Ascending aorta (tissue), 2 donors: ENCODE measurements around the gene MTCL1. TPM values are rescaled to one million over a fixed set of nuclear protein-coding genes. Genes with fewer than 3 reads are reported as not detected.

Experiments
- DNase-seq, 2 donors: peaks; one replicate each; pipeline ENCODE4 v3.0.0-alpha.2; 2019; ENCODE audit warnings: low spot score in 2 of 2
- H3K27ac ChIP-seq, 2 donors: fragments of 200-600 bp; sonication (generic); one replicate each; pipeline ENCODE4 v1.5.1; 2016 to 2017; ENCODE audit warnings: mild to moderate bottlenecking in 1 of 2
- H3K27me3 ChIP-seq: fragments of 200-600 bp; sonication (generic); one replicate; pipeline ENCODE4 v1.5.1; 2017
- H3K36me3 ChIP-seq, 2 donors: fragments of 200-600 bp; sonication (generic); one replicate each; pipeline ENCODE4 v1.5.1; 2016
- H3K4me1 ChIP-seq, 2 donors: fragments of 200-600 bp; sonication (generic); one replicate each; pipeline ENCODE4 v1.5.1; 2016 to 2017; ENCODE audit warnings: mild to moderate bottlenecking in 1 of 2
- H3K4me3 ChIP-seq, 2 donors: fragments of 200-600 bp; sonication (generic); one replicate each; pipeline ENCODE4 v1.5.1; 2016 to 2017; ENCODE audit warnings: mild to moderate bottlenecking in 1 of 2
- H3K9me3 ChIP-seq, 2 donors: fragments of 200-600 bp; sonication (generic); one replicate each; pipeline ENCODE4 v1.5.1; 2016
- intact Hi-C: fragments of 100-400 bp; cut with DNase I; formaldehyde crosslinking; loops from one replicate; pipeline ENCODE4 v1.15.1; 2023
- total RNA-seq: library from RNA; depleted of rRNA; stranded (reverse); fragments of >200 nt; gene quantifications from one replicate; pipeline ENCODE4 v1.1.0, GENCODE V29; 2016
- TF ChIP-seq, protein P1 (sequence below), 3 experiments: fragments of 200-600 bp in 2 of 3; fragments of 450-650 bp in 1 of 3; sonication (generic) in 2 of 3; IDR thresholded peaks; one replicate each; pipeline ENCODE4 v1.5.1; 2016 to 2019; ENCODE audit warnings: antibody characterized with exemption in 3 of 3, mild to moderate bottlenecking in 1 of 3, moderate library complexity in 1 of 3

The MTCL1 gene
- total RNA-seq, 1 donor from 2014 or later, result 105 TPM

GRCh38 chr18:8703781-8704301, 1.5 kb upstream of the MTCL1 start:
- intact Hi-C loops, result loop anchor here (2.0 to 10.0 kb wide), 7 partner anchors 95 to 771 kb away; partner anchors contain the start of genes ANKRD12, RAB12, RALBP1 and TWSG1
- H3K27me3 ChIP-seq, result no peaks in the 10 kb centered on the region
- H3K27ac ChIP-seq, result peak overlapping the region; percentile 89 to 96
- H3K9me3 ChIP-seq, result no peaks in the 10 kb centered on the region
- no peaks in the 10 kb centered on the region for H3K36me3 ChIP-seq
- peaks cover 4 to 11% of the 10 kb centered on the region in 2 donors for H3K4me1 ChIP-seq
- H3K4me3 ChIP-seq, result peak overlapping the region; percentile 79 to 97
- TF ChIP-seq, protein P1, sequence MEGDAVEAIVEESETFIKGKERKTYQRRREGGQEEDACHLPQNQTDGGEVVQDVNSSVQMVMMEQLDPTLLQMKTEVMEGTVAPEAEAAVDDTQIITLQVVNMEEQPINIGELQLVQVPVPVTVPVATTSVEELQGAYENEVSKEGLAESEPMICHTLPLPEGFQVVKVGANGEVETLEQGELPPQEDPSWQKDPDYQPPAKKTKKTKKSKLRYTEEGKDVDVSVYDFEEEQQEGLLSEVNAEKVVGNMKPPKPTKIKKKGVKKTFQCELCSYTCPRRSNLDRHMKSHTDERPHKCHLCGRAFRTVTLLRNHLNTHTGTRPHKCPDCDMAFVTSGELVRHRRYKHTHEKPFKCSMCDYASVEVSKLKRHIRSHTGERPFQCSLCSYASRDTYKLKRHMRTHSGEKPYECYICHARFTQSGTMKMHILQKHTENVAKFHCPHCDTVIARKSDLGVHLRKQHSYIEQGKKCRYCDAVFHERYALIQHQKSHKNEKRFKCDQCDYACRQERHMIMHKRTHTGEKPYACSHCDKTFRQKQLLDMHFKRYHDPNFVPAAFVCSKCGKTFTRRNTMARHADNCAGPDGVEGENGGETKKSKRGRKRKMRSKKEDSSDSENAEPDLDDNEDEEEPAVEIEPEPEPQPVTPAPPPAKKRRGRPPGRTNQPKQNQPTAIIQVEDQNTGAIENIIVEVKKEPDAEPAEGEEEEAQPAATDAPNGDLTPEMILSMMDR (IDR thresholded peaks at IDR 0.05), result no peak
- no peak for DNase-seq

DNA sequence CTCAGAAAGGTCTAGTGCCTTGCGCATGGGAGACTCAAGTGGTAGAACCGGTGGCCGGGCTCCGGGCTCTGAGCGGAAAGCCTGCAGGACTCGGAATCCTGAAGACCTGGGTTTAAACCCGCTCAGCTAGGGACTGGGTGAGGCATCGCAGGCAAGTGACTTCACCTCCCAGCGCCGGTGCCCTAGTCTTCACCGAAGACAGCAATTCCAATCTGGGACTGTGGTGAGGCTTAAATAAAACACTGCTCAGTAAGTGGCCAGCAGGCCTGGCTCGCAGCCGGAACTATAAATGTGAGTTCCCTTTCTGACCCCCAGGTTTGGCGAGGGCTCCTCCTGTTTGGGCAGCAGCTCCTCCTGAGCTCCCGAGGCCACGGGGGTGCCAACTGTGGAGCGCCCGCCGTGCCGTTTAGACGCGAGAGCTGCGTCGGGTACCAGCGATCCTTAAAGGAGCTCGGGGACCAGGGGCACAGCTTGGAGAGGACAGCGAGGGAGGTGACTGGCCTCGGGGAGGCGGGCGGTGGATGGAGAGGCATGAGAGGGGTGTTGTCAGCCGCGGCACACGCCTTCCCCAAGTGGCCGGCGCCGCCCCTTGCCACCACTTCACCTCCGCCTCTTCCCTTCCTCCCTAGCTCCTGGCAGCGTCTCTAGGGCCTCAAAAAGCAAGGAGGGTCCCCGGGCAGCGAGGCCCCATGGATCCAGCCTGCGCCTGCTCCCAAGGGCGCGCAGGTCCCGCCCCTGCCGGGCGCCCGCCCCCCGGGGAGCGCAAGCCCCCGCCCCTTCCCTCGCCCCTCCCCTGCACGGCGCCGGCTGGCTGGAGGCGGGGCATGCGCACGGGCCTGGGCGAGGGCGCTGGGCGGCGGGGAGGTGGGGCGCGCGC, 757 bp upstream of the MTCL1 start:
- TF ChIP-seq, protein P1 (IDR thresholded peaks at IDR 0.05), result peak in 1 of 3 experiments; percentile 4
- H3K4me3 ChIP-seq, result peak overlapping the region; percentile 79 to 97
- peak; percentile 39 to 92 for DNase-seq
- H3K36me3 ChIP-seq, result no peaks in the 10 kb centered on the region
- intact Hi-C loops, result loop anchor here (2.0 to 10.0 kb wide), 7 partner anchors 96 to 770 kb away; partner anchors contain the start of genes ANKRD12, RAB12, RALBP1 and TWSG1
- no peaks in the 10 kb centered on the region for H3K9me3 ChIP-seq
- H3K4me1 ChIP-seq, result peaks cover 4 to 11% of the 10 kb centered on the region in 2 donors
- peak overlapping the region; percentile 89 to 96 for H3K27ac ChIP-seq
- H3K27me3 ChIP-seq, result no peaks in the 10 kb centered on the region

DNA sequence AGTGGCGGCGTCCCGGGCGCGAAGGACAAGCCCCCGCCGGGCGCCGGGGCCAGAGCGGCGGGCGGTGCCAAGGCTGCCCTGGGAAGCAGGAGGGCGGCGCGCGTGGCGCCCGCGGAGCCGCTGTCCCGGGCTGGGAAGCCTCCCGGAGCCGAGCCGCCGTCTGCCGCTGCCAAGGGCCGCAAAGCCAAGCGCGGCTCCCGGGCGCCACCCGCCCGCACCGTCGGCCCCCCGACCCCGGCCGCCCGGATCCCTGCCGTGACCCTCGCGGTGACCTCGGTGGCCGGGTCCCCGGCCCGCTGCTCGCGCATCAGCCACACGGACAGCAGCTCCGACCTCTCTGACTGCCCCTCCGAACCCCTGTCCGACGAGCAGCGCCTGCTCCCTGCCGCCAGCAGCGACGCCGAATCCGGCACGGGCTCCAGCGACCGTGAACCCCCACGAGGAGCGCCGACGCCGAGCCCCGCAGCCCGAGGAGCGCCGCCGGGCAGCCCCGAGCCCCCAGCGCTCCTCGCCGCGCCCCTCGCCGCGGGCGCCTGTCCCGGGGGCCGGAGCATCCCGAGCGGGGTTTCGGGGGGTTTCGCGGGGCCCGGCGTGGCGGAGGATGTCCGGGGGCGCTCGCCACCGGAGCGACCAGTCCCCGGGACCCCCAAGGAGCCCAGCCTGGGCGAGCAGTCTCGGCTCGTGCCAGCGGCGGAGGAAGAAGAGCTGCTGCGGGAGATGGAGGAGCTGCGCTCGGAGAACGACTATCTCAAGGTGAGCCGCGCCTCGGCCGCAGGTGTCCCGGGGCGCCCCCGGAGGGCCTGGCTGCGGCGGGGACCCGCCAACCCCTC, 820 bp downstream of the MTCL1 start:
- Histone ChIP-seq H3K4me3 (peak overlapping the region; percentile 79 to 97), H3K4me1 (peaks cover 4 to 11% of the 10 kb centered on the region in 2 donors), H3K9me3 (no peaks in the 10 kb centered on the region), H3K27me3 (no peaks in the 10 kb centered on the region), H3K36me3 (no peaks in the 10 kb centered on the region), H3K27ac (peak overlapping the region; percentile 3 to 87)
- TF ChIP-seq, protein P1 (IDR thresholded peaks at IDR 0.05), result no peak
- DNase-seq, result no peak
- intact Hi-C loops, result loop anchor here (2.0 to 10.0 kb wide), 7 partner anchors 95 to 769 kb away; partner anchors contain the start of genes ANKRD12, RAB12, RALBP1 and TWSG1

DNA sequence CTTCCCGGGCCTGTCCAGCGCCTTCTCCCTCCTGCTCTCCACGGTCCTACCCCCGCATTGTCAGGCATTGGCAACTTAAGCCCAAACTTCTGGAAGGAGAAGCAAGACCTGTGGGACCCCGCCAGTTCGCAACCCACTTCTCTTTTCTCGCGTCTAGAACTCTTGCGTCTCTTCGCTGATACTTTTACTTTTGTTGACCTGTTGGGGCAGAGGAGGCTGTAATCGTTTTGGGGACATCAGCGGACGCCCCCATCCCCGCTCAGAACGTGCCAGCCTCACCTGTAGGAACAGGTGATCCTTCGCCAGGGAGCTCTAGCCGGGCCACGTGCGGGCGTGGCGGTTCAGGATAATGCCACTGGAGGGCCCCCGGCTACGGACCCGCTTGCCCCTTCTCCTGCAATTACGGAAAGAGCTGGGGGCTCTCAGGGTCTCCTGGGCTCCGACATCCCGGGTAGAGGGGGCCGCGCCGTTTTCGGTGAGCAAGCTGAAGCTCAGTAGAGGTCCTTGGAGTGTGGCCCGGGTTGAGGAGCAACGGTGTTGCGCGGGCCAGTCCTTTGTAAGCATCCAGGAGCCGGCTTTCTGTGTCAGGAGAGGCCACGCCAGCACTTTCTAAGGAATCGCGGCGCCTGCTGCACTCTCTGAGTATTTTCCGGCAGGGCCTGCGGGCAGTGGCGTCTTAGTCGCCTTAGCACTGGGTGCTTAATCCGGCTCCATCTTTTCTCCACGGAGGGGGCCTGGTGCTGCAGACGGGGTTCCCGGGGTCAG, 1.6 kb downstream of the MTCL1 start:
- peak overlapping the region; percentile 79 to 97 for H3K4me3 ChIP-seq
- no peaks in the 10 kb centered on the region for H3K9me3 ChIP-seq
- intact Hi-C loops, result loop anchor here (10.0 kb wide), 2 partner anchors 428 to 768 kb away; partner anchors contain the start of genes ANKRD12 and RALBP1
- TF ChIP-seq, protein P1 (IDR thresholded peaks at IDR 0.05), result peak in 2 of 3 experiments; percentile 7 to 16
- no peaks in the 10 kb centered on the region for H3K36me3 ChIP-seq
- no peaks in the 10 kb centered on the region for H3K27me3 ChIP-seq
- peak in 1 of 2 donors; percentile 69 for DNase-seq
- H3K4me1 ChIP-seq, result peaks cover 4 to 11% of the 10 kb centered on the region in 2 donors
- H3K27ac ChIP-seq, result peak overlapping the region in 1 of 2 donors; percentile 87
